HT-29 (cell line): ENCODE measurements around the gene DOCK3. TPM values are rescaled to one million over a fixed set of nuclear protein-coding genes. Genes with fewer than 3 reads are reported as not detected.
A peak's percentile ranks its signal among the peaks of the same experiment; 100 is the strongest.
"Not testable (repeated sequence)": the region's sequence is repeated elsewhere in the genome, so short reads cannot be mapped to it uniquely, and the experiment has no call there.

Source experiments
- DNase-seq: peaks from one replicate; pipeline ENCODE4 v3.0.0-alpha.2; 2015; ENCODE audit warnings: low spot score
- total RNA-seq: library from RNA; depleted of rRNA; stranded (reverse); fragments of >200 nt; shearing (Covaris generic); gene quantifications from 2 replicates; pipeline ENCODE4 v1.2.3, GENCODE V29; 2014

DOCK3 gene
- total RNA-seq, 1 experiment from 2014 or later = 0.10 TPM

GRCh38 chr3:51385621-51386091 lies 710.9 kb downstream of the DOCK3 start:
- DNase-seq = peak; percentile 16

- peak; percentile 10 for DNase-seq
These were observed 711.6 kb downstream of the DOCK3 start for GRCh38 chr3:51386159-51386851.

GRCh38 chr3:51386852-51387229 lies 712.1 kb downstream of the DOCK3 start:
- no peak for DNase-seq

GRCh38 chr3:51387281-51387680 lies 712.6 kb downstream of the DOCK3 start:
- DNase-seq = not testable (repeated sequence)

GRCh38 chr3:51388286-51389029 lies 713.7 kb downstream of the DOCK3 start:
- peak; percentile 89 for DNase-seq

- peak; percentile 35 for DNase-seq
These were observed 714.9 kb downstream of the DOCK3 start for GRCh38 chr3:51389423-51390183.

- DNase-seq = no peak
These were observed 715.7 kb downstream of the DOCK3 start for GRCh38 chr3:51390246-51391074.

- DNase-seq = peak; percentile 92
These were observed 716.4 kb downstream of the DOCK3 start, which contains the start of gene RBM15B for GRCh38 chr3:51391075-51391565. TSS of gene RBM15B (plus strand) at chr3:51391285. CDS start at chr3:51391400, 115 bp downstream.

GRCh38 chr3:51391566-51392354 lies 717.0 kb downstream of the DOCK3 start:
- DNase-seq = peak; percentile 19

- no peak for DNase-seq
These were observed 717.8 kb downstream of the DOCK3 start for GRCh38 chr3:51392355-51393133.

- no peak for DNase-seq
These were observed 718.4 kb downstream of the DOCK3 start for GRCh38 chr3:51393134-51393495.

GRCh38 chr3:51393564-51393963 lies 718.8 kb downstream of the DOCK3 start:
- DNase-seq = no peak

GRCh38 chr3:51394541-51394940 lies 719.8 kb downstream of the DOCK3 start:
- no peak for DNase-seq

GRCh38 chr3:51395493-51396213 lies 720.9 kb downstream of the DOCK3 start:
- DNase-seq = no peak

- no peak for DNase-seq
These were observed 721.7 kb downstream of the DOCK3 start for GRCh38 chr3:51396401-51396800.

- no peak for DNase-seq
These were observed 722.7 kb downstream of the DOCK3 start for GRCh38 chr3:51397392-51397791.

GRCh38 chr3:51398595-51399310 lies 724.0 kb downstream of the DOCK3 start:
- DNase-seq = no peak

GRCh38 chr3:51400166-51400565 lies 725.4 kb downstream of the DOCK3 start:
- no peak for DNase-seq
